GM12874 (cell line): ENCODE measurements around the gene BICRA.

Source experiments
- CTCF ChIP-seq: IDR thresholded peaks from 2 replicates; pipeline ENCODE4 v1.5.1; 2011; ENCODE audit warnings: low read depth, mild to moderate bottlenecking, control low read depth, low read length, moderate library complexity; ENCODE audit not compliant: insufficient read depth

BICRA gene

GRCh38 chr19:47752440-47753211 is 143.7 kb downstream of the BICRA start:
- no peak for TF ChIP-seq CTCF
